ENCODE measurements around the gene RICTOR.

DNA sequence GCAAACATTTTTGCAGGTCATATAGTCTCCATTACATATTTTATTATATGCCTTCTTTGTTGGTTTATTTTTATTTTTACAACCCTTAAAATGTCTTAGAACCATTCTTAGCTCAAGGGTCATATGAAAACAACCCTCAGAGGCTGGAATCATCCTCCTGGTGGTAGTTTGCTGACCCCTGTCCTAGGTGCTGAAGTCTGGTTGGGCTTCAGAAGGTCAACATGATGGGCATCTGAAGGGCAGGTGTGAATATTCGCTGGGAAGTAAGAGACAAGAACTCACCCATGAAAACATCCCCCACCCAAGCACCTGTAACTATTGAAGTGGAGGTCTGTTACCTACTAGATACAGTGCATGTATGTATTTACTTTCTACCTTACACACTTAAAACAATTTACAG, 153.0 kb downstream of the RICTOR start:
- TF ChIP-seq SP1 (IDR thresholded peaks at IDR 0.05): no peak
- no peak for TF ChIP-seq BHLHE40 (IDR thresholded peaks at IDR 0.05; ENCODE audit: borderline replicate concordance)

All from HEK293T (cell line).